ENCODE measurements around the gene PCNT. TPM values are rescaled to one million over a fixed set of nuclear protein-coding genes. Genes with fewer than 3 reads are reported as not detected.

The PCNT gene
- total RNA-seq, 6 donors from 2014 or later: 24.9 to 130 (median 44.4) TPM

DNA sequence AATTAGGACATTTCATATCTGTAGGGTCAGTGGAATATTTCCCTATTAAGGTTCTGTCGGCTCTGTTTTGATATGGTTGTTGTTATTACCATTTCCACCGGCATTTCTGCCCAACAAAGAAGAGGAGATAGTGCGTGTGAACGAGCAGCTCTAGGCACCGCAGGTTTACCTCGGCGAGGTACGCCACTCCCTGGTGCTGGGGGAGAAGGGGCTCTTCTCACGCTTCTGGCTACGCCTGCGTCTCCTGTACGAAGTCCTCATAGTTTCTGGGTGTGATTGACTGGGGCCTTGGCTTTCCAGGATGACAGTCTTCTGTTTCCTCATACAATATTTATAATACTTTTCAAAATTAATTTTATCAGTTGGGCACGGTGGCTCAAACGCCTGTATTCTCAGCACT is 80.3 kb downstream of the PCNT start:
- Histone ChIP-seq H3K27ac (no peak overlapping the region), H3K4me1 (no peaks in the 10 kb centered on the region), H3K27me3 (no peaks in the 10 kb centered on the region), H3K9me3 (no peaks in the 10 kb centered on the region), H3K4me3 (no peak overlapping the region), H3K36me3 (peaks cover 3 to 54% (median 43%) of the 10 kb centered on the region in 4 donors)
- WGBS, 2 donors: 97 to 98% methylated on average over 14 of the region's 14 CpGs
- TF ChIP-seq POLR2A (IDR thresholded peaks at IDR 0.05) (no peak), POLR2AphosphoS5 (IDR thresholded peaks at IDR 0.05) (no peak), EP300 (IDR thresholded peaks at IDR 0.05) (no peak)
- TF ChIP-seq, protein P1, sequence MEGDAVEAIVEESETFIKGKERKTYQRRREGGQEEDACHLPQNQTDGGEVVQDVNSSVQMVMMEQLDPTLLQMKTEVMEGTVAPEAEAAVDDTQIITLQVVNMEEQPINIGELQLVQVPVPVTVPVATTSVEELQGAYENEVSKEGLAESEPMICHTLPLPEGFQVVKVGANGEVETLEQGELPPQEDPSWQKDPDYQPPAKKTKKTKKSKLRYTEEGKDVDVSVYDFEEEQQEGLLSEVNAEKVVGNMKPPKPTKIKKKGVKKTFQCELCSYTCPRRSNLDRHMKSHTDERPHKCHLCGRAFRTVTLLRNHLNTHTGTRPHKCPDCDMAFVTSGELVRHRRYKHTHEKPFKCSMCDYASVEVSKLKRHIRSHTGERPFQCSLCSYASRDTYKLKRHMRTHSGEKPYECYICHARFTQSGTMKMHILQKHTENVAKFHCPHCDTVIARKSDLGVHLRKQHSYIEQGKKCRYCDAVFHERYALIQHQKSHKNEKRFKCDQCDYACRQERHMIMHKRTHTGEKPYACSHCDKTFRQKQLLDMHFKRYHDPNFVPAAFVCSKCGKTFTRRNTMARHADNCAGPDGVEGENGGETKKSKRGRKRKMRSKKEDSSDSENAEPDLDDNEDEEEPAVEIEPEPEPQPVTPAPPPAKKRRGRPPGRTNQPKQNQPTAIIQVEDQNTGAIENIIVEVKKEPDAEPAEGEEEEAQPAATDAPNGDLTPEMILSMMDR (IDR thresholded peaks at IDR 0.05): no peak
- no peak for ATAC-seq (ENCODE audit: low FRiP score in 2 of 2)
- no peak for DNase-seq

DNA sequence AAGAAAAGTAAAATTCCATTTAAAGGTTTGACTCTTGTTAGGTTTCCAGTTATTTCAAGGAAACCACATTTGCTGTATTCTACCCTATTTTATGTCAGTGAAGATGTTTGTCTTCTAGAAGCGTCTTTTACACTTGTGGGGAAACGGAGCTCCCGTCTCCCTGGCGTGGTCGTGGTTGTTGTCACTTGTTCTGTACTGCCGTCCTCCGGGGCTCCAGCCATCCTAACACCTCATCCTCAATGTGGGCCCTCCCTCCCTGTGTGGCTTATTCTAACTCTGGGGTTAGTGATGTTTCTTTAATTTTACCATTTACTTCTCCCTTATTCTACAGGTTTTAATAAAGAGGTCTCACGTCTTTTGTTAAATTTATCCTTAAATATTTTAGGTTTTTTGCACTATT is 82.0 kb downstream of the PCNT start:
- Histone ChIP-seq H3K9me3 (no peaks in the 10 kb centered on the region), H3K36me3 (peaks cover 5 to 49% (median 34%) of the 10 kb centered on the region in 4 donors), H3K27ac (no peak overlapping the region), H3K4me3 (no peak overlapping the region), H3K4me1 (no peaks in the 10 kb centered on the region), H3K27me3 (no peaks in the 10 kb centered on the region)
- ATAC-seq (ENCODE audit: low FRiP score in 2 of 2): no peak
- no peak for DNase-seq
- WGBS, 2 donors: 87 to 92% methylated on average over 8 of the region's 8 CpGs
- TF ChIP-seq POLR2AphosphoS5 (IDR thresholded peaks at IDR 0.05) (no peak), EP300 (IDR thresholded peaks at IDR 0.05) (no peak), POLR2A (IDR thresholded peaks at IDR 0.05) (no peak)
- TF ChIP-seq, protein P1 (IDR thresholded peaks at IDR 0.05): no peak

DNA sequence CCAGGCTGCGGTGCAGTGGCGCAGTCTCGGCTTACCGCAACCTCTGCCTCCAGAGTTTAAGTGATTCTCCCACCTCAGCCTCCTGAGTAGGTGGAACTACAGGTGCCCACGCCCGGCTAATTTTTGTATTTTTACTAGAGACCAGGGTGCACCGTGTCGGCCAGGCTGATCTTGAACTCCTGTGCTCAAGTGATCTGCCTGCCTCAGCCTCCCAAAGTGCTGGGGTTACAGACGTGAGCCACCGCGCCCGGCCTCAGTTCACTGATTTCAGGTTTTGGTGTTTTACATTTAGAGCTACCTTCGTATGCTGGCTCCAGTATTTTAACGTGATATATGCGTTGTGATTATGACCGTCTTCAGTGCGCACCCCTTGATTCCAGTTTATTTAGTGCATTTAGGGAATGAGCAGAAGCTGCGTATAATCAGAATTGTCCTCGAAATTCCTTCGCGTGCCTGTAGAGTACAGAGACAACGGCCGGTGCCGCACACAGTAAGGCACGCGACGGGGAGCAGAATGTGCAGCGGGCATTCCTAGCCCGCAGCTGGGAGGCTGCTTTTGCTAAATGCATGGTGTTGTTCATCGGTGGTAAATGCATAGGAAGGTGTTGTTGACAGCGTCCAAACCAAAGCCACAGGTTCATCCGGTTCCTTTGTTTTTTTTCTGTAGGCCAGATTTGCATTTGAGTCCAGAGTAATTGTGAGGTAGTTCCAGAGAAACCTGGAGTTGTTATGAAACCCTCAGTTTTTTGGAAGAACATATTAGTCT is 85.9 kb downstream of the PCNT start:
- ATAC-seq (ENCODE audit: low FRiP score in 2 of 2): no peak
- Histone ChIP-seq H3K4me3 (no peak overlapping the region), H3K27ac (no peak overlapping the region), H3K36me3 (peaks cover 2 to 37% (median 25%) of the 10 kb centered on the region in 4 donors), H3K27me3 (no peaks in the 10 kb centered on the region), H3K9me3 (no peaks in the 10 kb centered on the region), H3K4me1 (no peaks in the 10 kb centered on the region)
- WGBS, 2 donors: 93 to 94% methylated on average over 32 of the region's 32 CpGs
- no peak for DNase-seq
- no peak for TF ChIP-seq POLR2AphosphoS5 (IDR thresholded peaks at IDR 0.05)
- TF ChIP-seq, protein P1 (IDR thresholded peaks at IDR 0.05): no peak
- TF ChIP-seq POLR2A (IDR thresholded peaks at IDR 0.05): no peak
- TF ChIP-seq EP300 (IDR thresholded peaks at IDR 0.05): no peak

DNA sequence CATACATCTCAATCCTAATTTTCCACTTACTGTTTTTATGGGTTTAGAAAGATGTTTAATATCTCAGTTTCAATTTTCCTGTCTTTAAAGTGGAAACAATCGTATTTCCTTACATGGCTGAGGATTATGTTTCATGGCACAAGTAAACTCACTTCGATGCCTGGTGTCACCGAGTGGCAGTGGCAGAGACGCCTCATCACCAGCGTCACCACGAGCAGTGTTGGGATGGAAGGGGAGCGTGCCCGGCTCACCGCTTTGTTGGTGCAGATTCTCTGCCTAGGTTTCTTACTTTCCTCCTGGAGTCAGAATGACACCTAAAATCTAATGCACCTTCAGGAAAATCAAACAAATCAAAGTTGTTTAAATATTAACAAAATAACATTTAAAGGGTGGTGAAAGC is 86.6 kb downstream of the PCNT start:
- no peak overlapping the region for H3K4me3 ChIP-seq
- no peak for TF ChIP-seq POLR2AphosphoS5 (IDR thresholded peaks at IDR 0.05)
- TF ChIP-seq, protein P1 (IDR thresholded peaks at IDR 0.05): no peak
- no peak for TF ChIP-seq POLR2A (IDR thresholded peaks at IDR 0.05)
- no peak for TF ChIP-seq EP300 (IDR thresholded peaks at IDR 0.05)
- H3K9me3 ChIP-seq: no peaks in the 10 kb centered on the region
- no peak for DNase-seq
- no peaks in the 10 kb centered on the region for H3K4me1 ChIP-seq
- ATAC-seq (ENCODE audit: low FRiP score in 2 of 2): no peak
- H3K27ac ChIP-seq: no peak overlapping the region
- H3K27me3 ChIP-seq: no peaks in the 10 kb centered on the region
- peaks cover 2 to 33% (median 24%) of the 10 kb centered on the region in 4 donors for H3K36me3 ChIP-seq
- 95 to 98% methylated on average over 9 of the region's 9 CpGs for WGBS, 2 donors

DNA sequence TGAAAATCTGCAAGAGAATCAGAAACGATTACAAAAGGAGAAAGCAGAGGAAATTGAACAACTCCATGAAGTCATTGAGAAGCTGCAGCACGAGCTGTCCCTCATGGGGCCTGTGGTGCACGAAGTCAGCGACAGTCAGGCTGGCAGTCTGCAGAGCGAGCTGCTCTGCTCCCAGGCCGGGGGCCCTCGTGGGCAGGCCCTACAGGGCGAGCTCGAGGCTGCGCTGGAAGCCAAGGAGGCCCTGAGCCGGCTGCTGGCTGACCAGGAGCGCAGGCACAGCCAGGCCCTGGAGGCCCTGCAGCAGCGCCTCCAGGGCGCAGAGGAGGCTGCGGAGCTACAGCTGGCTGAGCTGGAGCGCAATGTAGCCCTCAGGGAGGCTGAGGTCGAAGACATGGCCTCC is 87.3 kb downstream of the PCNT start:
- peaks cover 2 to 37% (median 30%) of the 10 kb centered on the region in 4 donors for H3K36me3 ChIP-seq
- 95 to 96% methylated on average over 17 of the region's 17 CpGs for WGBS, 2 donors

More for the DNA sequence above, 87.3 kb downstream of the PCNT start:
- Histone ChIP-seq H3K4me3 (no peak overlapping the region), H3K4me1 (no peaks in the 10 kb centered on the region), H3K27ac (no peak overlapping the region), H3K9me3 (no peaks in the 10 kb centered on the region), H3K27me3 (no peaks in the 10 kb centered on the region)
- DNase-seq: no peak
- no peak for ATAC-seq (ENCODE audit: low FRiP score in 2 of 2)
- TF ChIP-seq, protein P1 (IDR thresholded peaks at IDR 0.05): no peak
- no peak for TF ChIP-seq EP300 (IDR thresholded peaks at IDR 0.05)
- TF ChIP-seq POLR2AphosphoS5 (IDR thresholded peaks at IDR 0.05): no peak
- TF ChIP-seq POLR2A (IDR thresholded peaks at IDR 0.05): no peak
